Naive thymus-derived CD4-positive, alpha-beta T cell (primary cell): ENCODE results near the gene PDK1. TPM values are rescaled to one million over a fixed set of nuclear protein-coding genes. Genes with fewer than 3 reads are reported as not detected.
A peak's percentile ranks its signal among the peaks of the same experiment; 100 is the strongest.
"Not testable (repeated sequence)": the region's sequence is repeated elsewhere in the genome, so short reads cannot be mapped to it uniquely, and the experiment has no call there.

Experiments
- ATAC-seq: fragments of 150-1000 bp; cut with Tn5 transposase; 2 replicates; pipeline ENCODE4 v1.10.0; 2021; ENCODE audit warnings: mild to moderate bottlenecking, moderate library complexity
- CTCF ChIA-PET: fragments of 350-600 bp; sonication (Branson Sonifier 250); formaldehyde crosslinking; loops from one replicate; lab custom pipeline; 2021; ENCODE audit warnings: antibody characterized with exemption; lab: Charles Lee
- POLR2A ChIA-PET: fragments of 350-600 bp; sonication (Branson Sonifier 250); formaldehyde crosslinking; loops from one replicate; lab custom pipeline; 2021; ENCODE audit warnings: antibody characterized with exemption, inconsistent platforms; lab: Charles Lee
- DNase-seq, 9 donors: peaks; one replicate each; pipeline versions ENCODE4 v3.0.0 to v3.0.0-alpha.2; 2020 to 2022; ENCODE audit warnings: mixed read lengths in 1 of 9
- H3K27ac ChIP-seq: one replicate; pipeline ENCODE4 v1.7.0; 2013; ENCODE audit warnings: mild to moderate bottlenecking, low read depth, low read length, moderate library complexity
- H3K27me3 ChIP-seq, 2 donors: one replicate each; pipeline ENCODE4 v1.7.0; 2013; ENCODE audit warnings: low read length in 2 of 2, mild to moderate bottlenecking in 2 of 2, moderate library complexity in 2 of 2; ENCODE audit not compliant: control insufficient read depth in 2 of 2, insufficient read depth in 2 of 2
- H3K36me3 ChIP-seq, 3 experiments: 1 replicate in 2 of 3; 2 replicates in 1 of 3; pipeline ENCODE4 v1.7.0; 2013; ENCODE audit warnings: low read length in 3 of 3, mild to moderate bottlenecking in 3 of 3, moderate library complexity in 1 of 3; ENCODE audit not compliant: insufficient read depth in 3 of 3, control insufficient read depth in 2 of 3
- H3K4me1 ChIP-seq, 2 donors: one replicate each; pipeline ENCODE4 v1.7.0; 2013; ENCODE audit warnings: low read length in 2 of 2, mild to moderate bottlenecking in 2 of 2, moderate library complexity in 1 of 2; ENCODE audit not compliant: control insufficient read depth in 2 of 2, insufficient read depth in 2 of 2
- H3K4me3 ChIP-seq: 2 replicates; pipeline ENCODE4 v1.7.0; 2013; ENCODE audit warnings: mild to moderate bottlenecking, low read length
- H3K9me3 ChIP-seq, 3 experiments: 1 replicate in 2 of 3; 2 replicates in 1 of 3; pipeline ENCODE4 v1.7.0; 2013; ENCODE audit warnings: low read length in 3 of 3; ENCODE audit not compliant: control insufficient read depth in 2 of 3
- H3K27ac Mint-ChIP-seq, 9 donors: one replicate each; pipeline ENCODE4 v1.8.0; 2020 to 2022; ENCODE audit warnings: mixed read lengths in 9 of 9, mild to moderate bottlenecking in 8 of 9, moderate library complexity in 5 of 9, inconsistent platforms in 2 of 9
- H3K27me3 Mint-ChIP-seq, 5 donors: one replicate each; pipeline ENCODE4 v1.8.0; 2021 to 2022; ENCODE audit warnings: mixed read lengths in 5 of 5, mild to moderate bottlenecking in 1 of 5
- H3K36me3 Mint-ChIP-seq, 5 donors: one replicate each; pipeline ENCODE4 v1.8.0; 2020 to 2022; ENCODE audit warnings: mixed read lengths in 5 of 5, mild to moderate bottlenecking in 3 of 5, inconsistent platforms in 1 of 5
- H3K4me1 Mint-ChIP-seq, 7 donors: one replicate each; pipeline ENCODE4 v1.8.0; 2020 to 2022; ENCODE audit warnings: mixed read lengths in 7 of 7, mild to moderate bottlenecking in 3 of 7, inconsistent platforms in 1 of 7
- H3K4me3 Mint-ChIP-seq, 10 donors: one replicate each; pipeline ENCODE4 v1.8.0; 2020 to 2022; ENCODE audit warnings: mild to moderate bottlenecking in 10 of 10, mixed read lengths in 10 of 10, moderate library complexity in 6 of 10, inconsistent platforms in 2 of 10
- H3K9me3 Mint-ChIP-seq, 11 donors: one replicate each; pipeline ENCODE4 v1.8.0; 2020 to 2022; ENCODE audit warnings: mixed read lengths in 11 of 11, mild to moderate bottlenecking in 4 of 11, inconsistent platforms in 1 of 11, moderate library complexity in 1 of 11
- intact Hi-C, 2 donors: fragments of 100-400 bp; cut with micrococcal nuclease; formaldehyde crosslinking; loops; one replicate each; pipeline ENCODE4 v1.15.1; 2023
- polyA plus RNA-seq, 2 donors: library from polyadenylated mRNA; unstranded; fragments of 300-500 nt; fragmentation: Illumina TruSeq; gene quantifications; one replicate each; pipeline ENCODE4 v1.2.3, GENCODE V29; 2021
- total RNA-seq, 6 experiments: library from RNA in 5 of 6; stranded (reverse) in 5 of 6; gene quantifications; 1 replicate in 5 of 6; 2 replicates in 1 of 6; pipeline ENCODE4 v1.2.3 and lab custom pipeline; 2021 to 2026

Gene PDK1
- total and polyA plus RNA-seq, 7 experiments from 2014 or later, result 56.0 to 79.8 (median 66.6) TPM

- peaks cover 5 to 71% (median 7%) of the 10 kb centered on the region in 3 experiments for H3K36me3 ChIP-seq
- no peaks in the 10 kb centered on the region for H3K27me3 Mint-ChIP-seq
- H3K4me3 Mint-ChIP-seq, result peak overlapping the region in 2 of 10 donors; percentile 4 to 28
- ATAC-seq, result no peak
- DNase-seq, result no peak
- peaks cover 4 to 62% (median 33%) of the 10 kb centered on the region in 11 donors for H3K9me3 Mint-ChIP-seq
- peaks cover 14 to 53% (median 45%) of the 10 kb centered on the region in 7 donors for H3K4me1 Mint-ChIP-seq
- H3K36me3 Mint-ChIP-seq, result peaks cover 35 to 94% (median 88%) of the 10 kb centered on the region in 5 donors
- no peak overlapping the region for H3K4me3 ChIP-seq
- no peaks in the 10 kb centered on the region for H3K27me3 ChIP-seq
- no peak overlapping the region for H3K27ac ChIP-seq
- no peak overlapping the region for H3K27ac Mint-ChIP-seq
- POLR2A ChIA-PET, result no interaction called here
- H3K4me1 ChIP-seq, result peaks cover 0 to 3% of the 10 kb centered on the region in 2 donors
- peaks cover 0 to 15% (median 10%) of the 10 kb centered on the region in 3 experiments for H3K9me3 ChIP-seq
- CTCF ChIA-PET, result interaction anchor here (4.0 kb wide), 1 partner anchor 13 kb away, joined by 17 read pairs; no protein-coding TSS in a partner anchor
- intact Hi-C loops, result no loop called here
Observed at GRCh38 chr2:172578054-172578453, 22.2 kb downstream of the PDK1 start.

GRCh38 chr2:172578860-172579512 is 23.1 kb downstream of the PDK1 start:
- H3K4me3 ChIP-seq, result no peak overlapping the region
- H3K9me3 ChIP-seq, result peaks cover 0 to 15% (median 10%) of the 10 kb centered on the region in 3 experiments
- Mint-ChIP-seq H3K4me1 (peaks cover 14 to 56% (median 45%) of the 10 kb centered on the region in 7 donors), H3K9me3 (peaks cover 4 to 57% (median 32%) of the 10 kb centered on the region in 11 donors), H3K27me3 (no peaks in the 10 kb centered on the region), H3K27ac (peak overlapping the region in 2 of 9 donors; percentile 55 to 86), H3K36me3 (peaks cover 32 to 87% (median 83%) of the 10 kb centered on the region in 5 donors), H3K4me3 (peak overlapping the region in 6 of 10 donors; percentile 4 to 42 (median 20))
- intact Hi-C loops, result no loop called here
- no peaks in the 10 kb centered on the region for H3K27me3 ChIP-seq
- ATAC-seq (no peak), DNase-seq (no peak)
- ChIA-PET POLR2A (no interaction called here), CTCF (interaction anchor here (4.0 kb wide), 1 partner anchor 12 kb away, joined by 17 read pairs; no protein-coding TSS in a partner anchor)
- no peak overlapping the region for H3K27ac ChIP-seq
- peaks cover 0 to 3% of the 10 kb centered on the region in 2 donors for H3K4me1 ChIP-seq
- peaks cover 4 to 62% (median 7%) of the 10 kb centered on the region in 3 experiments for H3K36me3 ChIP-seq

GRCh38 chr2:172580544-172580943 is 24.7 kb downstream of the PDK1 start:
- peak overlapping the region in 1 of 9 donors; percentile 55 for H3K27ac Mint-ChIP-seq
- intact Hi-C loops, result no loop called here
- H3K4me3 Mint-ChIP-seq, result no peak overlapping the region
- no peak for ATAC-seq
- ChIA-PET POLR2A (no interaction called here), CTCF (interaction anchor here (4.0 kb wide), 1 partner anchor 11 kb away, joined by 17 read pairs; no protein-coding TSS in a partner anchor)
- H3K9me3 Mint-ChIP-seq, result peaks cover 4 to 43% (median 19%) of the 10 kb centered on the region in 11 donors
- H3K27me3 Mint-ChIP-seq, result no peaks in the 10 kb centered on the region
- no peak overlapping the region for H3K27ac ChIP-seq
- H3K4me1 ChIP-seq, result peaks cover 0 to 3% of the 10 kb centered on the region in 2 donors
- H3K36me3 Mint-ChIP-seq, result peaks cover 24 to 76% (median 69%) of the 10 kb centered on the region in 5 donors
- H3K4me3 ChIP-seq, result no peak overlapping the region
- peaks cover 4 to 61% (median 7%) of the 10 kb centered on the region in 3 experiments for H3K36me3 ChIP-seq
- peaks cover 15 to 55% (median 41%) of the 10 kb centered on the region in 7 donors for H3K4me1 Mint-ChIP-seq
- H3K9me3 ChIP-seq, result peaks cover 0 to 10% (median 7%) of the 10 kb centered on the region in 3 experiments
- H3K27me3 ChIP-seq, result no peaks in the 10 kb centered on the region
- no peak for DNase-seq

GRCh38 chr2:172582656-172583055 is 26.8 kb downstream of the PDK1 start:
- POLR2A ChIA-PET, result no interaction called here
- no peak overlapping the region for H3K27ac ChIP-seq
- H3K27ac Mint-ChIP-seq, result peak overlapping the region in 3 of 9 donors; percentile 2 to 33 (median 8)

GRCh38 chr2:172586245-172586891 is 30.5 kb downstream of the PDK1 start:
- Mint-ChIP-seq H3K27ac (peak overlapping the region in 4 of 9 donors; percentile 12 to 74 (median 18)), H3K4me1 (peaks cover 30 to 74% (median 57%) of the 10 kb centered on the region in 7 donors), H3K4me3 (peak overlapping the region in 8 of 10 donors; percentile 26 to 64 (median 52)), H3K36me3 (peaks cover 28 to 79% (median 69%) of the 10 kb centered on the region in 5 donors), H3K27me3 (no peaks in the 10 kb centered on the region), H3K9me3 (no peaks in the 10 kb centered on the region)
- ChIA-PET POLR2A (no interaction called here), CTCF (interaction anchor here (0.6 kb wide), 1 partner anchor 663 kb away, joined by 3 read pairs; no protein-coding TSS in a partner anchor)
- Histone ChIP-seq H3K27ac (no peak overlapping the region), H3K4me1 (peaks cover 5 to 9% of the 10 kb centered on the region in 2 donors), H3K4me3 (no peak overlapping the region), H3K27me3 (no peaks in the 10 kb centered on the region), H3K36me3 (peaks cover 4 to 81% (median 13%) of the 10 kb centered on the region in 3 experiments), H3K9me3 (no peaks in the 10 kb centered on the region)
- ATAC-seq (no peak), DNase-seq (no peak)
- intact Hi-C loops, result no loop called here

More at GRCh38 chr2:172582656-172583055, 26.8 kb downstream of the PDK1 start:
- Mint-ChIP-seq H3K9me3 (peaks cover 4 to 25% (median 8%) of the 10 kb centered on the region in 11 donors), H3K36me3 (peaks cover 26 to 75% (median 66%) of the 10 kb centered on the region in 5 donors), H3K4me3 (peak overlapping the region in 2 of 10 donors; percentile 0 to 2), H3K4me1 (peaks cover 30 to 67% (median 57%) of the 10 kb centered on the region in 7 donors), H3K27me3 (no peaks in the 10 kb centered on the region)
- Histone ChIP-seq H3K4me3 (no peak overlapping the region), H3K27me3 (no peaks in the 10 kb centered on the region), H3K9me3 (peaks cover 0 to 6% (median 5%) of the 10 kb centered on the region in 3 experiments), H3K36me3 (peaks cover 4 to 68% (median 5%) of the 10 kb centered on the region in 3 experiments), H3K4me1 (peaks cover 5 to 12% of the 10 kb centered on the region in 2 donors)
- ATAC-seq (no peak), DNase-seq (no peak)
- CTCF ChIA-PET, result no interaction called here
- intact Hi-C loops, result no loop called here

GRCh38 chr2:172587231-172587630 is 31.3 kb downstream of the PDK1 start:
- H3K9me3 Mint-ChIP-seq, H3K4me1 ChIP-seq, H3K27me3 ChIP-seq, DNase-seq, CTCF ChIA-PET, H3K27ac ChIP-seq, ATAC-seq, H3K4me3 ChIP-seq, POLR2A ChIA-PET, intact Hi-C loops, H3K9me3 ChIP-seq, H3K27me3 Mint-ChIP-seq: not testable (repeated sequence)
- peaks cover 4 to 75% (median 13%) of the 10 kb centered on the region in 3 experiments for H3K36me3 ChIP-seq
- Mint-ChIP-seq H3K4me3 (peak overlapping the region in 2 of 10 donors; percentile 56 to 64), H3K36me3 (peaks cover 27 to 77% (median 72%) of the 10 kb centered on the region in 5 donors), H3K27ac (peak overlapping the region in 3 of 9 donors; percentile 14 to 62 (median 50)), H3K4me1 (peaks cover 30 to 69% (median 54%) of the 10 kb centered on the region in 7 donors)
